ENCODE measurements around the gene RPS29. TPM values are rescaled to one million over a fixed set of nuclear protein-coding genes. Genes with fewer than 3 reads are reported as not detected.

RPS29 gene
- total and polyA plus RNA-seq, 9 of the 15 experiments (the other 6 are each of a cell fraction or from before 2014, with no cell fraction given): 1,545 to 5,012 (median 2,448) TPM

DNA sequence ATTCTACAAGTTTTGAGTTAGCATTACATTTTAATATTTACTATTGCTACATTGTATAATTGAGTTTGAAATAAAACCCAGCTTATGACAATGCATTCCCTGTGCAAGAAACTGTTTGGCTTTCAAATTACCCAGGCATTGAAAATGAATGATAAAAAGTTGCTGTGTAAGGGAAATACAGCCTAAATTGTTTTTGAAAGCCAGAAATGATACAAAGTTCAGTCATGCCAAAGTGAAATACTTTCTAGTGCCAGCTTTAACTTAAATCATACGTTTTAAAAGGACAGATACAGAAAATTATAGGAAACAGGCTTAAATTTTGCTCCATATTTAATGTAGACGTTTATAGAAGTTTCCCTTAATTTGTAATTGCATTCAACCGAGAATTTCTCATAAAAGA lies 37.2 kb upstream of the RPS29 start (continued):
- TF ChIP-seq, protein P1, sequence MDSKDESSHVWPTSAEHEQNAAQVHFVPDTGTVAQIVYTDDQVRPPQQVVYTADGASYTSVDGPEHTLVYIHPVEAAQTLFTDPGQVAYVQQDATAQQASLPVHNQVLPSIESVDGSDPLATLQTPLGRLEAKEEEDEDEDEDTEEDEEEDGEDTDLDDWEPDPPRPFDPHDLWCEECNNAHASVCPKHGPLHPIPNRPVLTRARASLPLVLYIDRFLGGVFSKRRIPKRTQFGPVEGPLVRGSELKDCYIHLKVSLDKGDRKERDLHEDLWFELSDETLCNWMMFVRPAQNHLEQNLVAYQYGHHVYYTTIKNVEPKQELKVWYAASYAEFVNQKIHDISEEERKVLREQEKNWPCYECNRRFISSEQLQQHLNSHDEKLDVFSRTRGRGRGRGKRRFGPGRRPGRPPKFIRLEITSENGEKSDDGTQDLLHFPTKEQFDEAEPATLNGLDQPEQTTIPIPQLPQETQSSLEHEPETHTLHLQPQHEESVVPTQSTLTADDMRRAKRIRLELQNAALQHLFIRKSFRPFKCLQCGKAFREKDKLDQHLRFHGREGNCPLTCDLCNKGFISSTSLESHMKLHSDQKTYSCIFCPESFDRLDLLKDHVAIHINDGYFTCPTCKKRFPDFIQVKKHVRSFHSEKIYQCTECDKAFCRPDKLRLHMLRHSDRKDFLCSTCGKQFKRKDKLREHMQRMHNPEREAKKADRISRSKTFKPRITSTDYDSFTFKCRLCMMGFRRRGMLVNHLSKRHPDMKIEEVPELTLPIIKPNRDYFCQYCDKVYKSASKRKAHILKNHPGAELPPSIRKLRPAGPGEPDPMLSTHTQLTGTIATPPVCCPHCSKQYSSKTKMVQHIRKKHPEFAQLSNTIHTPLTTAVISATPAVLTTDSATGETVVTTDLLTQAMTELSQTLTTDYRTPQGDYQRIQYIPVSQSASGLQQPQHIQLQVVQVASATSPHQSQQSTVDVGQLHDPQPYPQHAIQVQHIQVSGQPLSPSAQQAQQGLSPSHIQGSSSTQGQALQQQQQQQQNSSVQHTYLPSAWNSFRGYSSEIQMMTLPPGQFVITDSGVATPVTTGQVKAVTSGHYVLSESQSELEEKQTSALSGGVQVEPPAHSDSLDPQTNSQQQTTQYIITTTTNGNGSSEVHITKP (IDR thresholded peaks at IDR 0.05; ENCODE audit: partially characterized antibody): no peak
- TF ChIP-seq MAFK (IDR thresholded peaks at IDR 0.05; ENCODE audit: low read length) (0 out of 2 replicates have a peak, but pooled peaks have one; percentile 35), MAFF (IDR thresholded peaks at IDR 0.05; ENCODE audit: low read length) (peak; percentile 64), EGR1 (conservative IDR thresholded peaks at IDR 0.05) (no peak), SAFB2 (IDR thresholded peaks at IDR 0.05; ENCODE audit: borderline replicate concordance, low read depth, low read length, severe bottlenecking) (no peak)

DNA sequence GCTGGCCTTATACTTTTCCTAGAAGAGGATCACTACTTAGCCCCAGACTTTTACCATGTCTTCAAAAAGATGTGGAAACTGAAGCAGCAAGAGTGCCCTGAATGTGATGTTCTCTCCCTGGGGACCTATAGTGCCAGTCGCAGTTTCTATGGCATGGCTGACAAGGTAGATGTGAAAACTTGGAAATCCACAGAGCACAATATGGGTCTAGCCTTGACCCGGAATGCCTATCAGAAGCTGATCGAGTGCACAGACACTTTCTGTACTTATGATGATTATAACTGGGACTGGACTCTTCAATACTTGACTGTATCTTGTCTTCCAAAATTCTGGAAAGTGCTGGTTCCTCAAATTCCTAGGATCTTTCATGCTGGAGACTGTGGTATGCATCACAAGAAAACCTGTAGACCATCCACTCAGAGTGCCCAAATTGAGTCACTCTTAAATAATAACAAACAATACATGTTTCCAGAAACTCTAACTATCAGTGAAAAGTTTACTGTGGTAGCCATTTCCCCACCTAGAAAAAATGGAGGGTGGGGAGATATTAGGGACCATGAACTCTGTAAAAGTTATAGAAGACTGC lies 35.9 kb upstream of the RPS29 start:
- Histone ChIP-seq H3K27ac (ENCODE audit: extremely low read depth, low read depth, low read length) (no peak overlapping the region; the same call in 2 of the 3 replicates), H4K20me1 (replicated peaks; ENCODE audit: control insufficient read depth, insufficient read depth, low read length) (peaks cover 7% of the 10 kb centered on the region), H3K9me1 (ENCODE audit: control insufficient read depth, insufficient read depth, low read length) (peaks cover 3% of the 10 kb centered on the region), H3K27me3 (ENCODE audit: control insufficient read depth in 2 of 2, insufficient read depth in 2 of 2, low read length in 2 of 2) (no peaks in the 10 kb centered on the region), H3K9me3 (replicated peaks; ENCODE audit: control insufficient read depth, insufficient read depth, low read depth, low read length) (no peaks in the 10 kb centered on the region), H3K4me1 (replicated peaks in 1 of 2; ENCODE audit: control insufficient read depth in 2 of 2, insufficient read depth in 2 of 2, low read length in 2 of 2) (peaks cover 4 to 10% of the 10 kb centered on the region in 2 experiments; a peak in 4 of 5 replicates), H3K4me3 (peak overlapping the region; percentile 89), H3K36me3 (ENCODE audit: control insufficient read depth, insufficient read depth, low read length) (peaks cover 56% of the 10 kb centered on the region), H2AFZ (ENCODE audit: low read depth, low read length) (no peak overlapping the region), H3K79me2 (ENCODE audit: control insufficient read depth, insufficient read depth, low read length) (peaks cover 89% of the 10 kb centered on the region), H3K4me2 (ENCODE audit: insufficient read depth, low read length) (peak overlapping the region; percentile 82), H3K9ac (ENCODE audit: insufficient read depth in 1 of 2, low read depth in 2 of 2, low read length in 2 of 2) (peak overlapping the region; percentile 97 to 99)
- intact Hi-C loops (cut with micrococcal nuclease): loop anchor here (5.0 to 10.0 kb wide), 2 partner anchors 35 to 157 kb away; partner anchors contain the start of gene RPS29
- TSS peak; percentile 65 for BruUV-seq (replicated peaks)
- peak; percentile 37 for FAIRE-seq
- TF ChIP-seq, protein P2, sequence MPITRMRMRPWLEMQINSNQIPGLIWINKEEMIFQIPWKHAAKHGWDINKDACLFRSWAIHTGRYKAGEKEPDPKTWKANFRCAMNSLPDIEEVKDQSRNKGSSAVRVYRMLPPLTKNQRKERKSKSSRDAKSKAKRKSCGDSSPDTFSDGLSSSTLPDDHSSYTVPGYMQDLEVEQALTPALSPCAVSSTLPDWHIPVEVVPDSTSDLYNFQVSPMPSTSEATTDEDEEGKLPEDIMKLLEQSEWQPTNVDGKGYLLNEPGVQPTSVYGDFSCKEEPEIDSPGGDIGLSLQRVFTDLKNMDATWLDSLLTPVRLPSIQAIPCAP (CRISPR knock-in tag; IDR thresholded peaks at IDR 0.05; ENCODE audit: borderline replicate concordance): no peak
- TF ChIP-seq TEAD4 (IDR thresholded peaks at IDR 0.05; ENCODE audit: low read length): peak; percentile 12; the same call in 1 of the 2 replicates
- TF ChIP-seq TEAD4 (CRISPR knock-in tag; IDR thresholded peaks at IDR 0.05; ENCODE audit: borderline replicate concordance): no peak
- TF ChIP-seq, protein P3, sequence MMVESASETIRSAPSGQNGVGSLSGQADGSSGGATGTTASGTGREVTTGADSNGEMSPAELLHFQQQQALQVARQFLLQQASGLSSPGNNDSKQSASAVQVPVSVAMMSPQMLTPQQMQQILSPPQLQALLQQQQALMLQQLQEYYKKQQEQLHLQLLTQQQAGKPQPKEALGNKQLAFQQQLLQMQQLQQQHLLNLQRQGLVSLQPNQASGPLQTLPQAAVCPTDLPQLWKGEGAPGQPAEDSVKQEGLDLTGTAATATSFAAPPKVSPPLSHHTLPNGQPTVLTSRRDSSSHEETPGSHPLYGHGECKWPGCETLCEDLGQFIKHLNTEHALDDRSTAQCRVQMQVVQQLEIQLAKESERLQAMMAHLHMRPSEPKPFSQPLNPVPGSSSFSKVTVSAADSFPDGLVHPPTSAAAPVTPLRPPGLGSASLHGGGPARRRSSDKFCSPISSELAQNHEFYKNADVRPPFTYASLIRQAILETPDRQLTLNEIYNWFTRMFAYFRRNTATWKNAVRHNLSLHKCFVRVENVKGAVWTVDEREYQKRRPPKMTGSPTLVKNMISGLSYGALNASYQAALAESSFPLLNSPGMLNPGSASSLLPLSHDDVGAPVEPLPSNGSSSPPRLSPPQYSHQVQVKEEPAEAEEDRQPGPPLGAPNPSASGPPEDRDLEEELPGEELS (CRISPR knock-in tag; IDR thresholded peaks at IDR 0.05; ENCODE audit: borderline replicate concordance): no peak
- TF ChIP-seq MXI1 (IDR thresholded peaks at IDR 0.05; ENCODE audit: low read depth, low read length): no peak
- no peak for TF ChIP-seq STAT5A (IDR thresholded peaks at IDR 0.05; ENCODE audit: borderline replicate concordance, low read length)
- WGBS (ENCODE audit: insufficient coverage, low coverage, missing lambda C conversion rate): 0% methylated on average over 3 of the region's 3 CpGs
- DNase-seq (ENCODE audit: extremely low read depth in 1 of 4, low spot score in 3 of 4): no peak
- ATAC-seq: no peak
- POLR2A ChIA-PET: interaction anchor here (2.6 to 5.3 kb wide), 4 partner anchors 9 to 35 kb away, joined by 10 to 36 read pairs (median 18); partner anchors contain the start of genes DNAAF2, LRR1 and RPS29
- CTCF ChIA-PET (ENCODE audit: low intra/inter-chr PET ratio): no interaction called here
- in situ Hi-C loops (cut with MboI): no loop called here
